Mucosa of descending colon (tissue), 3 donors: Measurements from ENCODE around the gene STX18. TPM values are rescaled to one million over a fixed set of nuclear protein-coding genes. Genes with fewer than 3 reads are reported as not detected.
"Not testable (repeated sequence)": the region's sequence is repeated elsewhere in the genome, so short reads cannot be mapped to it uniquely, and the experiment has no call there.

ENCODE experiments used
- ATAC-seq: fragments of 200-7000 bp; cut with Tn5 transposase; one replicate; pipeline ENCODE4 v1.9.1; 2020; ENCODE audit warnings: mild to moderate bottlenecking, moderate library complexity
- DNase-seq, 3 donors: peaks; one replicate each; pipeline ENCODE4 v3.0.0-alpha.2; 2020
- H3K36me3 ChIP-seq: fragments of 200-600 bp; one replicate; pipeline ENCODE4 v1.8.0; 2021; ENCODE audit warnings: low read depth, mild to moderate bottlenecking
- H3K4me1 ChIP-seq: fragments of 200-600 bp; one replicate; pipeline ENCODE4 v1.8.0; 2021; ENCODE audit warnings: low read depth, mild to moderate bottlenecking
- H3K4me3 ChIP-seq: fragments of 200-600 bp; one replicate; pipeline ENCODE4 v1.8.0; 2021; ENCODE audit warnings: mild to moderate bottlenecking
- H3K9me3 ChIP-seq: fragments of 200-600 bp; one replicate; pipeline ENCODE4 v1.8.0; 2021; ENCODE audit warnings: mild to moderate bottlenecking
- CTCF ChIP-seq: fragments of 200-600 bp; IDR thresholded peaks from one replicate; pipeline ENCODE4 v1.8.0; 2022; ENCODE audit warnings: antibody characterized with exemption, mild to moderate bottlenecking
- intact Hi-C, 2 donors: fragments of 100-400 bp; cut with DNase I in 1 of 2; cut with micrococcal nuclease in 1 of 2; formaldehyde crosslinking; loops; one replicate each; pipeline versions ENCODE4 v1.11.0 to v1.11.1; 2022; cut with DNase I, micrococcal nuclease
- total RNA-seq, 3 donors: library from RNA; stranded (reverse); fragmentation: NEBNext Ultra II Directional in 2 of 3; extraction: Animal tissue kit (Norgen Biotek cat#: 25700) in 2 of 3; gene quantifications; one replicate each; pipeline versions ENCODE4 v1.2.1 to v1.2.4, GENCODE V29; 2021 to 2023
- donor health status: DM: no; HTN: no; CAD: no; lungs with moderate emphysema.
- donor health status: DM: no; HTN: no; CAD: no.
- donor health status: DM: no; HTN: yes; CAD: no.

The STX18 gene
- total RNA-seq, 3 donors from 2014 or later: 33.1 to 43.3 (median 36.3) TPM

GRCh38 chr4:4574792-4575191 is 32.9 kb upstream of the STX18 start:
- Histone ChIP-seq H3K9me3 (no peaks in the 10 kb centered on the region), H3K4me1 (no peaks in the 10 kb centered on the region), H3K36me3 (no peaks in the 10 kb centered on the region), H3K4me3 (peak overlapping the region; percentile 27)
- ATAC-seq (peak; percentile 82), DNase-seq (peak in 2 of 3 donors; percentile 73 to 83)
- intact Hi-C loops: no loop called here
- TF ChIP-seq CTCF: no peak

- DNase-seq (peak in 2 of 3 donors; percentile 32 to 54), ATAC-seq (peak; percentile 32)
- no peaks in the 10 kb centered on the region for H3K9me3 ChIP-seq
- H3K4me1 ChIP-seq: no peaks in the 10 kb centered on the region
- H3K4me3 ChIP-seq: no peak overlapping the region
- no peaks in the 10 kb centered on the region for H3K36me3 ChIP-seq
- intact Hi-C loops: no loop called here
- no peak for TF ChIP-seq CTCF
Measured at GRCh38 chr4:4574052-4574451, 32.2 kb upstream of the STX18 start.

- no peak for ATAC-seq
Measured at GRCh38 chr4:4572821-4573220, 31.0 kb upstream of the STX18 start.

GRCh38 chr4:4569861-4570260 is 28.0 kb upstream of the STX18 start:
- DNase-seq, H3K9me3 ChIP-seq, ATAC-seq, H3K4me1 ChIP-seq, H3K36me3 ChIP-seq, intact Hi-C loops, H3K4me3 ChIP-seq: not testable (repeated sequence)

More at GRCh38 chr4:4572821-4573220, 31.0 kb upstream of the STX18 start:
- Histone ChIP-seq H3K4me1 (no peaks in the 10 kb centered on the region), H3K9me3 (no peaks in the 10 kb centered on the region), H3K36me3 (no peaks in the 10 kb centered on the region), H3K4me3 (no peak overlapping the region)
- DNase-seq: no peak
- intact Hi-C loops: no loop called here
- no peak for TF ChIP-seq CTCF

- ATAC-seq (no peak), DNase-seq (no peak)
- Histone ChIP-seq H3K36me3 (no peaks in the 10 kb centered on the region), H3K4me1 (no peaks in the 10 kb centered on the region), H3K9me3 (no peaks in the 10 kb centered on the region), H3K4me3 (no peak overlapping the region)
- TF ChIP-seq CTCF: no peak
- intact Hi-C loops: no loop called here
Measured at GRCh38 chr4:4568806-4569427, 27.1 kb upstream of the STX18 start.

- H3K4me1 ChIP-seq, H3K36me3 ChIP-seq, H3K9me3 ChIP-seq, DNase-seq, intact Hi-C loops, H3K4me3 ChIP-seq: not testable (repeated sequence)
- ATAC-seq: peak; percentile 31
Measured at GRCh38 chr4:4566359-4566758, 24.5 kb upstream of the STX18 start.

- ATAC-seq (no peak), DNase-seq (no peak)
- no peak overlapping the region for H3K4me3 ChIP-seq
- intact Hi-C loops: no loop called here
- no peaks in the 10 kb centered on the region for H3K36me3 ChIP-seq
- no peak for TF ChIP-seq CTCF
- no peaks in the 10 kb centered on the region for H3K4me1 ChIP-seq
- H3K9me3 ChIP-seq: no peaks in the 10 kb centered on the region
Measured at GRCh38 chr4:4564522-4564921, 22.7 kb upstream of the STX18 start.
